K562 (cell line): ENCODE data around the gene RNF223. TPM values are rescaled to one million over a fixed set of nuclear protein-coding genes. Genes with fewer than 3 reads are reported as not detected.

Experiments used
- ARID2 ChIP-seq: fragments of 450-650 bp; IDR thresholded peaks from 2 replicates; pipeline ENCODE4 v1.6.1; 2017; ENCODE audit warnings: antibody characterized with exemption, mild to moderate bottlenecking
- CC2D1A ChIP-seq: fragments of 450-650 bp; IDR thresholded peaks from 2 replicates; pipeline ENCODE4 v1.6.1; 2017; ENCODE audit warnings: mild to moderate bottlenecking
- CHD4 ChIP-seq: fragments of 200-600 bp; sonication (generic); IDR thresholded peaks from 3 replicates; pipeline ENCODE4 v1.6.1; 2012; ENCODE audit warnings: low read depth, mild to moderate bottlenecking, mixed read lengths, low read length, inconsistent platforms; ENCODE audit not compliant: insufficient read depth, insufficient replicate concordance, poor library complexity, severe bottlenecking
- ETS1 ChIP-seq: conservative IDR thresholded peaks from 2 replicates; pipeline ENCODE4 v1.6.1; 2011; ENCODE audit warnings: low read depth, mild to moderate bottlenecking, low read length; ENCODE audit not compliant: control insufficient read depth
- FOXA1 ChIP-seq: fragments of 450-650 bp; IDR thresholded peaks from 2 replicates; pipeline ENCODE4 v1.6.1; 2016; ENCODE audit warnings: mild to moderate bottlenecking, borderline replicate concordance
- FOXJ3 ChIP-seq: sonication (generic); formaldehyde crosslinking; IDR thresholded peaks from 2 replicates; pipeline ENCODE4 v1.4.0; 2020; ENCODE audit warnings: mild to moderate bottlenecking, missing genetic modification reagents
- HEY1 ChIP-seq: fragments of 250-450 bp; sonication (Bioruptor Pico); IDR thresholded peaks from 2 replicates; pipeline ENCODE4 v1.5.0; 2020; ENCODE audit warnings: mild to moderate bottlenecking, moderate library complexity, borderline replicate concordance
- IRF2 ChIP-seq: sonication (generic); formaldehyde crosslinking; IDR thresholded peaks from 2 replicates; pipeline ENCODE4 v1.8.1; 2022; ENCODE audit warnings: mild to moderate bottlenecking, missing genetic modification reagents
- KLF1 ChIP-seq: fragments of 450-650 bp; IDR thresholded peaks from 2 replicates; pipeline ENCODE4 v1.6.1; 2016; ENCODE audit warnings: missing genetic modification characterization, missing compliant biosample characterization
- MAZ ChIP-seq, 2 experiments: fragments of 450-650 bp in 1 of 2; sonication (generic) in 1 of 2; formaldehyde crosslinking; IDR thresholded peaks in 1 of 2; conservative IDR thresholded peaks in 1 of 2; 2 replicates each; pipeline versions ENCODE4 v1.4.0 to v1.5.0; 2020; ENCODE audit warnings: mild to moderate bottlenecking in 1 of 2, missing genetic modification reagents in 1 of 2
- NR2C1 ChIP-seq, 2 experiments: fragments of 450-650 bp; IDR thresholded peaks; 2 replicates each; pipeline ENCODE4 v1.6.1; 2017; ENCODE audit warnings: mild to moderate bottlenecking in 2 of 2, antibody characterized with exemption in 1 of 2, inconsistent platforms in 1 of 2, missing compliant biosample characterization in 1 of 2, missing genetic modification characterization in 1 of 2
- PTTG1 ChIP-seq: fragments of 450-650 bp; IDR thresholded peaks from 2 replicates; pipeline ENCODE4 v1.6.1; 2016; ENCODE audit warnings: low read depth, mild to moderate bottlenecking, missing genetic modification characterization, missing compliant biosample characterization
- SLC30A9 ChIP-seq: fragments of 250-450 bp; sonication (Bioruptor Pico); IDR thresholded peaks from 2 replicates; pipeline ENCODE4 v1.8.0; 2022; ENCODE audit warnings: mild to moderate bottlenecking, moderate library complexity
- TEAD2 ChIP-seq: fragments of 450-650 bp; IDR thresholded peaks from 2 replicates; pipeline ENCODE4 v1.6.1; 2016; ENCODE audit warnings: missing genetic modification characterization, control low read depth, missing compliant biosample characterization
- ZBED1 ChIP-seq: IDR thresholded peaks from 2 replicates; pipeline ENCODE4 v1.6.1; 2014
- ZBTB17 ChIP-seq: fragments of 450-650 bp; formaldehyde crosslinking; IDR thresholded peaks from 2 replicates; pipeline ENCODE4 v1.4.0; 2020; ENCODE audit warnings: mild to moderate bottlenecking
- ZBTB7A ChIP-seq: IDR thresholded peaks from 2 replicates; pipeline ENCODE4 v1.6.1; 2011; ENCODE audit warnings: low read depth, mild to moderate bottlenecking, low read length, moderate library complexity, borderline replicate concordance; ENCODE audit not compliant: control insufficient read depth
- ZHX1 ChIP-seq: fragments of 150-350 bp; conservative IDR thresholded peaks from 2 replicates; pipeline ENCODE4 v1.6.1; 2014; ENCODE audit warnings: low read length
- ZNF165 ChIP-seq: fragments of 250-450 bp; sonication (Bioruptor Pico); IDR thresholded peaks from 2 replicates; pipeline ENCODE4 v1.4.0; 2020; ENCODE audit warnings: borderline replicate concordance
- ZNF239 ChIP-seq: fragments of 250-450 bp; sonication (Bioruptor Pico); IDR thresholded peaks from 2 replicates; pipeline ENCODE4 v1.4.0; 2020; ENCODE audit warnings: mild to moderate bottlenecking
- polyA plus RNA-seq, 8 experiments: library from polyadenylated mRNA; depleted of rRNA in 4 of 8; stranded (reverse) in 5 of 8; unstranded in 3 of 8; fragments of >200 nt; fragmentation: Nextera tagmentation in 2 of 8; fragmentation: Illumina TruSeq in 1 of 8; extraction: Ambion mirVana in 2 of 8; extraction: Trizol in 1 of 8; gene quantifications; 2 replicates each; pipeline versions ENCODE4 v1.2.1 to v1.2.3, GENCODE V29; 2011 to 2014; ENCODE audit warnings: inconsistent platforms in 1 of 8, missing spikeins in 1 of 8
- total RNA-seq, 7 experiments: library from RNA; depleted of rRNA in 6 of 7; stranded (reverse); fragments of >200 nt in 6 of 7; fragmentation: Illumina TruSeq in 2 of 7; extraction: Trizol in 2 of 7; gene quantifications; 2 replicates each; pipeline versions ENCODE4 v1.2.1 to v1.2.3, GENCODE V29; 2011 to 2021; ENCODE audit warnings: low replicate concordance in 1 of 7
- TF ChIP-seq, protein P1 (sequence below), 2 experiments: fragments of 450-650 bp in 1 of 2; sonication (generic) in 1 of 2; formaldehyde crosslinking; conservative IDR thresholded peaks; 2 replicates each; pipeline versions ENCODE4 v1.4.0 to v1.8.1; 2020 to 2022; ENCODE audit warnings: mild to moderate bottlenecking in 1 of 2, missing genetic modification reagents in 1 of 2
- TF ChIP-seq, protein P2 (sequence below): fragments of 450-650 bp; conservative IDR thresholded peaks from 2 replicates; pipeline ENCODE4 v1.6.1; 2016; ENCODE audit warnings: missing genetic modification characterization, low read depth, mild to moderate bottlenecking, missing compliant biosample characterization, moderate library complexity

The RNF223 gene
- total and polyA plus RNA-seq, 9 of the 15 experiments (the other 6 are each of a cell fraction or from before 2014, with no cell fraction given): 0.04 to 0.32 TPM; not detected in 7

DNA sequence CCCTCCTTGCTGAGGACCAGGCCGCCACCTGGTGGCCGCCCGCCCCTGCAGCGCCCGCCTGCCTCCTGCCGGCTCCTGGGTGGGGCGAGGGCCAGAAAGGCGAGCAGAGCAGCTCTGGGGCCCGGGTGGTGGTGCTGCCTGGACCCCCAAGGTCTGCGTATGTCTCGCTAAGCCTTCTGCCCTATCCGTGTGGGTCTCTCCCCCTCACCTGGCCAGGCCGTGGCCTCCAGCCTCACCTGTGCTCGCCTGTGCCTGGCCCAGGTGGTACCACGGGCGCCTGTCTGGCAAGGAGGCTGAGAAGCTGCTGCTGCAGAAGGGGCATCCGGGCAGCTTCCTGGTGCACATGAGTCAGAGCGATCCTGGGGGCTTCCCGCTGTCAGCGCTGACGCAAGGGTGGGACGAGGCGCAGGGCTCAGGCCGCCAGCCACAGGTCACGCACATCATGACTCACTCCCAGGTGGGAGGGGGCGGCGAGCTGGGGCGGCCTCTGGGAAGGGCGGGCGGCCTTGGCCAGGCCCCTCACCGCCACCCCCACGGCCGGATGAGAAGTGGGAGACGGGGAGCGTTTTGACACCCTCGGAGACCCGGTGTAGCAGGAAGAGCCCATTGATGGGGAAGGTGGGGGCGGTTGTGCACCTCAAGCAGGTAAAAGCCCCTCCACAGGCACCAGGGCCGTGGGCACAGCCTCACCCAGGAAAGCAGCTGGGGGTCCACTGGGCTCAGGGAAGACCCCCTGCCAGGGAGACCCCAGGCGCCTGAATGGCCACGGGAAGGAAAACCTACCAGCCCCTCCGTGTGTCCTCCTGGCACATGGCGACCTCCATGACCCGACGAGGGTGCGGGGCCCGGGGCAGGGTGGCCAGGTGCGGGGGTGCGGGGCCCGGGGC, 9.9 kb downstream of the RNF223 start (continued):
- TF ChIP-seq, protein P1, sequence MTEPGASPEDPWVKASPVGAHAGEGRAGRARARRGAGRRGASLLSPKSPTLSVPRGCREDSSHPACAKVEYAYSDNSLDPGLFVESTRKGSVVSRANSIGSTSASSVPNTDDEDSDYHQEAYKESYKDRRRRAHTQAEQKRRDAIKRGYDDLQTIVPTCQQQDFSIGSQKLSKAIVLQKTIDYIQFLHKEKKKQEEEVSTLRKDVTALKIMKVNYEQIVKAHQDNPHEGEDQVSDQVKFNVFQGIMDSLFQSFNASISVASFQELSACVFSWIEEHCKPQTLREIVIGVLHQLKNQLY (CRISPR knock-in tag; conservative IDR thresholded peaks at IDR 0.05): no peak
- peak; percentile 76; the same call in 1 of the 2 replicates for TF ChIP-seq ARID2
- no peak for TF ChIP-seq TEAD2
- TF ChIP-seq IRF2 (CRISPR knock-in tag): no peak
- TF ChIP-seq ZNF239 (CRISPR knock-in tag): no peak
- no peak for TF ChIP-seq ZHX1
- TF ChIP-seq ZNF165: no peak
- TF ChIP-seq ZBED1: no peak
- peak; percentile 49; the same call in 1 of the 2 replicates for TF ChIP-seq KLF1 (tag)
- TF ChIP-seq, protein P2, sequence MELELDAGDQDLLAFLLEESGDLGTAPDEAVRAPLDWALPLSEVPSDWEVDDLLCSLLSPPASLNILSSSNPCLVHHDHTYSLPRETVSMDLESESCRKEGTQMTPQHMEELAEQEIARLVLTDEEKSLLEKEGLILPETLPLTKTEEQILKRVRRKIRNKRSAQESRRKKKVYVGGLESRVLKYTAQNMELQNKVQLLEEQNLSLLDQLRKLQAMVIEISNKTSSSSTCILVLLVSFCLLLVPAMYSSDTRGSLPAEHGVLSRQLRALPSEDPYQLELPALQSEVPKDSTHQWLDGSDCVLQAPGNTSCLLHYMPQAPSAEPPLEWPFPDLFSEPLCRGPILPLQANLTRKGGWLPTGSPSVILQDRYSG: no peak
- TF ChIP-seq CC2D1A: no peak
- no peak for TF ChIP-seq PTTG1
- peak; percentile 27 for TF ChIP-seq ETS1
- TF ChIP-seq SLC30A9 (CRISPR knock-in tag): no peak
- TF ChIP-seq NR2C1 (IDR thresholded peaks at IDR 0.05): no peak
- TF ChIP-seq NR2C1 (tag; IDR thresholded peaks at IDR 0.05): no peak
- no peak for TF ChIP-seq HEY1 (CRISPR knock-in tag)
- peak; percentile 95 to 96 for TF ChIP-seq MAZ (CRISPR knock-in tag; conservative IDR thresholded peaks at IDR 0.05 in 1 of 2, IDR thresholded peaks at IDR 0.05 in 1 of 2)
- peak; percentile 61 for TF ChIP-seq CHD4
- no peak for TF ChIP-seq ZBTB17 (CRISPR knock-in tag)
- peak; percentile 94 for TF ChIP-seq ZBTB7A
- TF ChIP-seq FOXA1: no peak
- no peak for TF ChIP-seq FOXJ3
